CD14-positive monocyte (primary cell): Measurements from ENCODE around the gene CROCC. TPM values are rescaled to one million over a fixed set of nuclear protein-coding genes. Genes with fewer than 3 reads are reported as not detected.
"Not testable (repeated sequence)": the region's sequence is repeated elsewhere in the genome, so short reads cannot be mapped to it uniquely, and the experiment has no call there.

Experiments used
- DNase-seq, 3 donors: peaks; one replicate each; pipeline ENCODE4 v3.0.0-alpha.2; 2011 to 2022
- H2AFZ ChIP-seq: 2 replicates; pipeline ENCODE4 v1.6.0; 2012; ENCODE audit warnings: mild to moderate bottlenecking, low read depth, low read length, inconsistent platforms; ENCODE audit not compliant: insufficient read depth, poor library complexity, severe bottlenecking
- H3K27ac ChIP-seq, 2 donors: 1 replicate in 1 of 2; 2 replicates in 1 of 2; pipeline ENCODE4 v1.5.1; 2012 to 2013; ENCODE audit warnings: low read length in 2 of 2, control low read depth in 1 of 2, inconsistent platforms in 1 of 2, low read depth in 1 of 2, mild to moderate bottlenecking in 1 of 2
- H3K27me3 ChIP-seq, 2 donors: one replicate each; pipeline versions ENCODE4 v1.6.0 to v1.6.1; 2011 to 2013; ENCODE audit warnings: low read length in 2 of 2; ENCODE audit not compliant: control insufficient read depth in 2 of 2, insufficient read depth in 2 of 2
- H3K36me3 ChIP-seq, 2 donors: replicated peaks in 1 of 2; 1 replicate in 1 of 2; 2 replicates in 1 of 2; pipeline versions ENCODE4 v1.5.1 to v1.6.1; 2012 to 2013; ENCODE audit warnings: low read length in 2 of 2, control low read depth in 1 of 2, inconsistent platforms in 1 of 2, mild to moderate bottlenecking in 1 of 2; ENCODE audit not compliant: insufficient read depth in 2 of 2, control insufficient read depth in 1 of 2
- H3K4me1 ChIP-seq, 2 donors: 1 replicate in 1 of 2; 2 replicates in 1 of 2; pipeline versions ENCODE4 v1.5.1 to v1.6.1; 2012 to 2013; ENCODE audit warnings: low read length in 2 of 2, control low read depth in 1 of 2, inconsistent platforms in 1 of 2, mild to moderate bottlenecking in 1 of 2, moderate library complexity in 1 of 2; ENCODE audit not compliant: insufficient read depth in 2 of 2, control insufficient read depth in 1 of 2
- H3K4me2 ChIP-seq: replicated peaks from 2 replicates; pipeline ENCODE3; 2012; ENCODE audit warnings: low read length, moderate library complexity, mild to moderate bottlenecking; ENCODE audit not compliant: poor library complexity, severe bottlenecking; ENCODE audit errors: extremely low read depth
- H3K4me3 ChIP-seq, 3 experiments: fragments of 200-600 bp in 1 of 3; sonication (generic) in 1 of 3; replicated peaks in 1 of 3; 1 replicate in 2 of 3; 2 replicates in 1 of 3; pipeline ENCODE4 v1.5.1; 2011 to 2013; ENCODE audit warnings: low read length in 3 of 3, mild to moderate bottlenecking in 3 of 3, control low read depth in 2 of 3, low read depth in 2 of 3, inconsistent platforms in 1 of 3, moderate library complexity in 1 of 3
- H3K79me2 ChIP-seq: 2 replicates; pipeline ENCODE4 v1.6.0; 2012; ENCODE audit warnings: mild to moderate bottlenecking, control low read depth, inconsistent platforms, low read length, moderate library complexity; ENCODE audit not compliant: insufficient read depth
- H3K9ac ChIP-seq: 2 replicates; pipeline ENCODE4 v1.6.0; 2017; ENCODE audit warnings: low read length, mild to moderate bottlenecking; ENCODE audit not compliant: insufficient read depth, poor library complexity, severe bottlenecking
- H3K9me3 ChIP-seq, 2 donors: replicated peaks in 1 of 2; 1 replicate in 1 of 2; 2 replicates in 1 of 2; pipeline versions ENCODE4 v1.5.1 to v1.6.1; 2012 to 2013; ENCODE audit warnings: low read length in 2 of 2, control low read depth in 1 of 2; ENCODE audit not compliant: control insufficient read depth in 1 of 2, insufficient read depth in 1 of 2
- H4K20me1 ChIP-seq: 2 replicates; pipeline ENCODE4 v1.6.0; 2012; ENCODE audit warnings: mild to moderate bottlenecking, low read length, control low read depth, moderate library complexity; ENCODE audit not compliant: insufficient read depth
- H3K27ac Mint-ChIP-seq, 7 donors: one replicate each; pipeline ENCODE4 v1.8.0; 2020; ENCODE audit warnings: mild to moderate bottlenecking in 7 of 7, mixed read lengths in 7 of 7, moderate library complexity in 6 of 7, inconsistent platforms in 2 of 7
- H3K27me3 Mint-ChIP-seq, 3 donors: one replicate each; pipeline ENCODE4 v1.8.0; 2021 to 2022; ENCODE audit warnings: low read depth in 3 of 3, mild to moderate bottlenecking in 3 of 3, mixed read lengths in 3 of 3, moderate library complexity in 3 of 3, inconsistent platforms in 1 of 3
- H3K36me3 Mint-ChIP-seq, 2 donors: one replicate each; pipeline ENCODE4 v1.8.0; 2020; ENCODE audit warnings: mixed read lengths in 2 of 2, inconsistent platforms in 1 of 2, mild to moderate bottlenecking in 1 of 2
- H3K4me1 Mint-ChIP-seq: one replicate; pipeline ENCODE4 v1.8.0; 2020; ENCODE audit warnings: mild to moderate bottlenecking, mixed read lengths
- H3K4me3 Mint-ChIP-seq, 2 donors: one replicate each; pipeline ENCODE4 v1.8.0; 2020; ENCODE audit warnings: mild to moderate bottlenecking in 2 of 2, mixed read lengths in 2 of 2, moderate library complexity in 1 of 2
- H3K9me3 Mint-ChIP-seq, 7 donors: one replicate each; pipeline ENCODE4 v1.8.0; 2020 to 2022; ENCODE audit warnings: mixed read lengths in 7 of 7, mild to moderate bottlenecking in 6 of 7, moderate library complexity in 6 of 7, inconsistent platforms in 2 of 7
- WGBS: methylation state at CpG from one replicate; pipeline ENCODE4 v1.1.5; 2013; ENCODE audit warnings: missing lambda C conversion rate; ENCODE audit not compliant: insufficient coverage; 5-methylcytosine and 5-hydroxymethylcytosine counted together
- intact Hi-C, 2 donors: fragments of 100-400 bp; cut with micrococcal nuclease; formaldehyde crosslinking; loops; one replicate each; pipeline versions ENCODE4 v1.15.0 to v1.15.1; 2023
- polyA plus RNA-seq, 3 donors: library from polyadenylated mRNA; depleted of rRNA in 1 of 3; unstranded in 2 of 3; stranded (reverse) in 1 of 3; fragments of 300-500 nt in 2 of 3; fragments of >200 nt in 1 of 3; fragmentation: Illumina TruSeq in 2 of 3; gene quantifications; 1 replicate in 2 of 3; 2 replicates in 1 of 3; pipeline ENCODE4 v1.2.3, GENCODE V29; 2012 to 2021

The CROCC gene
- polyA plus RNA-seq, 3 donors: 0.21 to 46.1 (median 0.69) TPM

- H3K27ac Mint-ChIP-seq, H3K4me1 ChIP-seq, H3K36me3 ChIP-seq, H3K4me3 Mint-ChIP-seq, H3K9me3 Mint-ChIP-seq, H3K9ac ChIP-seq, H4K20me1 ChIP-seq, H3K4me1 Mint-ChIP-seq, H3K27me3 ChIP-seq, DNase-seq, H3K27me3 Mint-ChIP-seq, H3K4me2 ChIP-seq, H2AFZ ChIP-seq, intact Hi-C loops, H3K9me3 ChIP-seq, H3K4me3 ChIP-seq, H3K79me2 ChIP-seq, H3K27ac ChIP-seq: not testable (repeated sequence)
- peaks cover 6 to 18% of the 10 kb centered on the region in 2 donors for H3K36me3 Mint-ChIP-seq
Measured at GRCh38 chr1:16933945-16934344, 12.2 kb downstream of the CROCC start.

- 96% methylated on average over 15 of the region's 16 CpGs for WGBS
- H3K27ac Mint-ChIP-seq, intact Hi-C loops, H3K4me1 Mint-ChIP-seq, H4K20me1 ChIP-seq, H3K9me3 ChIP-seq, H3K27ac ChIP-seq, DNase-seq, H3K36me3 ChIP-seq, H3K9ac ChIP-seq, H3K4me3 Mint-ChIP-seq, H3K27me3 Mint-ChIP-seq, H3K27me3 ChIP-seq, H3K4me3 ChIP-seq, H3K4me2 ChIP-seq, H2AFZ ChIP-seq, H3K79me2 ChIP-seq, H3K4me1 ChIP-seq, H3K9me3 Mint-ChIP-seq: not testable (repeated sequence)
- peaks cover 9 to 15% of the 10 kb centered on the region in 2 donors for H3K36me3 Mint-ChIP-seq
Measured at GRCh38 chr1:16936580-16936979, 14.8 kb downstream of the CROCC start.
